ENCODE results near the gene ZNF236. TPM values are rescaled to one million over a fixed set of nuclear protein-coding genes. Genes with fewer than 3 reads are reported as not detected.

The ZNF236 gene
- total RNA-seq, 1 donor from 2014 or later, result 18.4 TPM

GRCh38 chr18:76977108-76977621 lies 154.8 kb downstream of the ZNF236 start:
- Mint-ChIP-seq H3K4me1 (peaks cover 22% of the 10 kb centered on the region), H3K36me3 (ENCODE audit: low read depth) (no peaks in the 10 kb centered on the region)
- no peak for DNase-seq (ENCODE audit: low read depth, low spot score)

GRCh38 chr18:76977684-76978232 lies 155.4 kb downstream of the ZNF236 start:
- Mint-ChIP-seq H3K9me3 (no peaks in the 10 kb centered on the region), H3K27me3 (ENCODE audit: low read depth) (no peaks in the 10 kb centered on the region), H3K4me1 (peaks cover 22% of the 10 kb centered on the region), H3K27ac (ENCODE audit: unreplicated experiment) (no peak overlapping the region), H3K36me3 (ENCODE audit: low read depth) (no peaks in the 10 kb centered on the region), H3K4me3 (no peak overlapping the region)
- no peak for TF ChIP-seq CTCF (conservative IDR thresholded peaks at IDR 0.05)
- no peak for DNase-seq (ENCODE audit: low read depth, low spot score)

More at GRCh38 chr18:76977108-76977621, 154.8 kb downstream of the ZNF236 start:
- Mint-ChIP-seq H3K27ac (ENCODE audit: unreplicated experiment) (no peak overlapping the region), H3K27me3 (ENCODE audit: low read depth) (no peaks in the 10 kb centered on the region), H3K9me3 (no peaks in the 10 kb centered on the region), H3K4me3 (no peak overlapping the region)
- TF ChIP-seq CTCF (conservative IDR thresholded peaks at IDR 0.05), result no peak

- H3K27ac Mint-ChIP-seq (ENCODE audit: unreplicated experiment), result peak overlapping the region; percentile 64
- no peak overlapping the region for H3K4me3 Mint-ChIP-seq
- H3K4me1 Mint-ChIP-seq, result peaks cover 24% of the 10 kb centered on the region
- no peaks in the 10 kb centered on the region for H3K36me3 Mint-ChIP-seq (ENCODE audit: low read depth)
- no peak for DNase-seq (ENCODE audit: low read depth, low spot score)
- no peaks in the 10 kb centered on the region for H3K27me3 Mint-ChIP-seq (ENCODE audit: low read depth)
- H3K9me3 Mint-ChIP-seq, result no peaks in the 10 kb centered on the region
- TF ChIP-seq CTCF (conservative IDR thresholded peaks at IDR 0.05), result no peak
Measured at GRCh38 chr18:76978616-76979015, 156.3 kb downstream of the ZNF236 start.

GRCh38 chr18:76979111-76979751 lies 156.9 kb downstream of the ZNF236 start:
- peaks cover 24% of the 10 kb centered on the region for H3K4me1 Mint-ChIP-seq
- peak overlapping the region; percentile 64 for H3K27ac Mint-ChIP-seq (ENCODE audit: unreplicated experiment)
- TF ChIP-seq CTCF (conservative IDR thresholded peaks at IDR 0.05), result no peak
- no peaks in the 10 kb centered on the region for H3K9me3 Mint-ChIP-seq
- H3K36me3 Mint-ChIP-seq (ENCODE audit: low read depth), result no peaks in the 10 kb centered on the region
- H3K4me3 Mint-ChIP-seq, result peak overlapping the region; percentile 10
- DNase-seq (ENCODE audit: low read depth, low spot score), result no peak
- no peaks in the 10 kb centered on the region for H3K27me3 Mint-ChIP-seq (ENCODE audit: low read depth)

- no peak overlapping the region for H3K4me3 Mint-ChIP-seq
- H3K27me3 Mint-ChIP-seq (ENCODE audit: low read depth), result no peaks in the 10 kb centered on the region
- no peaks in the 10 kb centered on the region for H3K9me3 Mint-ChIP-seq
- H3K4me1 Mint-ChIP-seq, result peaks cover 17% of the 10 kb centered on the region
- no peak overlapping the region for H3K27ac Mint-ChIP-seq (ENCODE audit: unreplicated experiment)
- H3K36me3 Mint-ChIP-seq (ENCODE audit: low read depth), result no peaks in the 10 kb centered on the region
- no peak for TF ChIP-seq CTCF (conservative IDR thresholded peaks at IDR 0.05)
- no peak for DNase-seq (ENCODE audit: low read depth, low spot score)
Measured at GRCh38 chr18:76979906-76980305, 157.5 kb downstream of the ZNF236 start.
